ENCODE results near the gene YY1. TPM values are rescaled to one million over a fixed set of nuclear protein-coding genes. Genes with fewer than 3 reads are reported as not detected.

The YY1 gene
- total and polyA plus RNA-seq, 7 donors = 26.7 to 61.5 (median 53.9) TPM

DNA sequence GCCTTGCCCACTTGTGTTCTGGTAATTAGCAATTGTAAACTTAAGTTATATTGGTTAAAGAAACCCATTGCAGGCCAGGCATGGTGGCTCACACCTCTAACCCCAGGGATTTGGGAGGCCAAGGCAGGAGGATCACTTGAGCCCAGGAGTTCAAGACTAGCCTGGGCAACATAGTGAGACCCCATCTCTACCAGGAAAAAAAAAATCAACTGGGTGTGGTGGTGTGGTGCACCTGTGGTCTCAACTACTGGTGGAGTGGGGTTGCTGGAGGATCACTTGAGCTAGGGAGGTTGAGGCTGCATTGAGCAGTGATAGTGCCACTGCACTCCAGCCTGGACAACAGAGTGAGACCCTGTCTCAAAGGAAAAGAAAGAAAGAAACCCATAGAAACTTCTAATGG, 13.7 kb downstream of the YY1 start:
- H3K9me3 ChIP-seq = no peaks in the 10 kb centered on the region
- intact Hi-C loops (cut with DNase I) = no loop called here
- H3K27me3 ChIP-seq = no peaks in the 10 kb centered on the region
- DNase-seq = no peak
- H3K36me3 ChIP-seq = no peaks in the 10 kb centered on the region
- peaks cover 0 to 62% (median 47%) of the 10 kb centered on the region in 4 donors for H3K4me1 ChIP-seq
- H3K27ac ChIP-seq = no peak overlapping the region
- TF ChIP-seq POLR2A (IDR thresholded peaks at IDR 0.05) (no peak), POLR2AphosphoS5 (IDR thresholded peaks at IDR 0.05) (no peak), EP300 (IDR thresholded peaks at IDR 0.05) (no peak)
- TF ChIP-seq, protein P1, sequence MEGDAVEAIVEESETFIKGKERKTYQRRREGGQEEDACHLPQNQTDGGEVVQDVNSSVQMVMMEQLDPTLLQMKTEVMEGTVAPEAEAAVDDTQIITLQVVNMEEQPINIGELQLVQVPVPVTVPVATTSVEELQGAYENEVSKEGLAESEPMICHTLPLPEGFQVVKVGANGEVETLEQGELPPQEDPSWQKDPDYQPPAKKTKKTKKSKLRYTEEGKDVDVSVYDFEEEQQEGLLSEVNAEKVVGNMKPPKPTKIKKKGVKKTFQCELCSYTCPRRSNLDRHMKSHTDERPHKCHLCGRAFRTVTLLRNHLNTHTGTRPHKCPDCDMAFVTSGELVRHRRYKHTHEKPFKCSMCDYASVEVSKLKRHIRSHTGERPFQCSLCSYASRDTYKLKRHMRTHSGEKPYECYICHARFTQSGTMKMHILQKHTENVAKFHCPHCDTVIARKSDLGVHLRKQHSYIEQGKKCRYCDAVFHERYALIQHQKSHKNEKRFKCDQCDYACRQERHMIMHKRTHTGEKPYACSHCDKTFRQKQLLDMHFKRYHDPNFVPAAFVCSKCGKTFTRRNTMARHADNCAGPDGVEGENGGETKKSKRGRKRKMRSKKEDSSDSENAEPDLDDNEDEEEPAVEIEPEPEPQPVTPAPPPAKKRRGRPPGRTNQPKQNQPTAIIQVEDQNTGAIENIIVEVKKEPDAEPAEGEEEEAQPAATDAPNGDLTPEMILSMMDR (IDR thresholded peaks at IDR 0.05) = no peak
- H3K4me3 ChIP-seq = no peak overlapping the region

DNA sequence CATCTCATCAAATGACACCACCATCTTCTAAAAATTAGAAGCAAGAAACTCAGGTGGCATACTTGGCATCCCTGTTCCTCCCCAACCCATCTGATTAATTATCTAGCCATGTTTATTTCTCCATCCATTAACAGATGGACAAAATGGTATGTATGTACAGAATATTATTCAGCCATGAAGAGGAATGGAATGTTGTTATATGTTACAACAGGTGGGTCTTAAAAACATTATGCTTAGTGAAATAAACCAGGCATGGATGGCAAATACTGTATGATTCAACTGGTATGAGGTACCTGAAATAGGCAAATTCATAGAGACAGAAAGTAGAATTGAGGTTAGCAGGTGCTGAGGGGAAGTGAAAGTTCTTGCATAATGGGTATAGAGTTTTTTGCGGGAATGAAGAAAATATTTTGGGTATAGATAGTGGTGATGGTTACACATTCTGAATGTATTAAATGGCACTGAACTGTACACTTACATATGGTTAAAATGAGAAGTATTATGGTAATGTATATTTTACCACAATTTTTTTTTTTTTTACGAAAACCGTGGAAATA, 17.5 kb downstream of the YY1 start:
- intact Hi-C loops (cut with DNase I) = no loop called here
- no peak for DNase-seq
- WGBS, 2 donors = 83 to 94% methylated on average over 3 of the region's 3 CpGs
- H3K36me3 ChIP-seq = no peaks in the 10 kb centered on the region
- H3K4me3 ChIP-seq = no peak overlapping the region
- H3K9me3 ChIP-seq = no peaks in the 10 kb centered on the region
- no peak overlapping the region for H3K27ac ChIP-seq
- no peaks in the 10 kb centered on the region for H3K27me3 ChIP-seq
- peaks cover 0 to 51% (median 31%) of the 10 kb centered on the region in 4 donors for H3K4me1 ChIP-seq
- TF ChIP-seq, protein P1 (IDR thresholded peaks at IDR 0.05) = no peak
- no peak for TF ChIP-seq EP300 (IDR thresholded peaks at IDR 0.05)
- no peak for TF ChIP-seq POLR2A (IDR thresholded peaks at IDR 0.05)
- no peak for TF ChIP-seq POLR2AphosphoS5 (IDR thresholded peaks at IDR 0.05)

DNA sequence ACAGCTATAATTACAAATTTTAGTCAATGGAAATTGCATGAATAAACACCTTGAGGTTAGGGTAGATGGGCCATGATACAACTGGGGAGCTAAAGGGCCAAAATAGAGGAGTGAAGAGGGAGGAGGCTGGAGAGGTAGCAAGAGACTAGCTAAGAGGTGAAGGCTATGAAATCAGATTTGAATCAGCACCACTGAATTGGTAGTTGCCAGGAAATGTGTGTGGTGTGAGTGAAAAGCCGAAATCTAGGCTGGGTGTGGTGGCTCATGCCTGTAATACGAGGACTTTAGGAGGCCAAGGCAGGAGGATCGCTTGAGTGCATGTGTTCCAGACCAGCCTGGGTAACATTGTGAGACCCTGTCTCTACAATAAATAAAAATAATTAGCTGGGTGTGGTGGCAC, 22.7 kb downstream of the YY1 start:
- Histone ChIP-seq H3K27me3 (no peaks in the 10 kb centered on the region), H3K9me3 (no peaks in the 10 kb centered on the region), H3K27ac (no peak overlapping the region), H3K36me3 (peaks cover 0 to 44% (median 10%) of the 10 kb centered on the region in 4 donors), H3K4me3 (no peak overlapping the region), H3K4me1 (peaks cover 0 to 30% (median 17%) of the 10 kb centered on the region in 4 donors)
- DNase-seq = no peak
- TF ChIP-seq, protein P1 (IDR thresholded peaks at IDR 0.05) = no peak
- TF ChIP-seq EP300 (IDR thresholded peaks at IDR 0.05) (no peak), POLR2A (IDR thresholded peaks at IDR 0.05) (no peak)
- intact Hi-C loops (cut with DNase I) = no loop called here
- WGBS, 2 donors = 77 to 90% methylated on average over 3 of the region's 3 CpGs

DNA sequence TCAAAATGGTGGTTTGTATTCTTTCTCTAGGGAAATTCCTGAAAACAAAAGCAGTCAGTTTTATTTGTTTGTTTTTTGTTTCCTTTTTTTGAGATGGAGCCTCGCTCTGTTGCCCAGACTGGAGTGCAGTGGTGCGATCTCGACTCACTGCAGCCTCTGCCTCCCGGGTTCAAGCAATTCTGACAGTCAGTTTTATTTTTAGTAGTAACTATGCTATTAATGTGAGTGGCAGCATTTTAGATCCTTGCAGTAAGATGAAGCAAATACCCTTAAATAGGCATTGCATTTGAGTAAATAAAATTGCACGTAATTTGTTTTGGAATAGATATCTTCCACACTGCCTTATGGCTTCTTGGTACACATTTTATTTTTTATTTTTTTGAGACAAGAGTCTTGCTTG, 23.6 kb downstream of the YY1 start:
- no peak for DNase-seq
- Histone ChIP-seq H3K27me3 (no peaks in the 10 kb centered on the region), H3K4me3 (no peak overlapping the region), H3K36me3 (peaks cover 0 to 49% (median 10%) of the 10 kb centered on the region in 4 donors), H3K4me1 (peaks cover 0 to 37% (median 20%) of the 10 kb centered on the region in 4 donors), H3K9me3 (no peaks in the 10 kb centered on the region), H3K27ac (no peak overlapping the region)
- TF ChIP-seq, protein P1 (IDR thresholded peaks at IDR 0.05) = no peak
- no peak for TF ChIP-seq POLR2AphosphoS5 (IDR thresholded peaks at IDR 0.05)
- no peak for TF ChIP-seq POLR2A (IDR thresholded peaks at IDR 0.05)
- TF ChIP-seq EP300 (IDR thresholded peaks at IDR 0.05) = no peak
- intact Hi-C loops (cut with DNase I) = no loop called here
- WGBS, 2 donors = 61 to 77% methylated on average over 5 of the region's 5 CpGs

DNA sequence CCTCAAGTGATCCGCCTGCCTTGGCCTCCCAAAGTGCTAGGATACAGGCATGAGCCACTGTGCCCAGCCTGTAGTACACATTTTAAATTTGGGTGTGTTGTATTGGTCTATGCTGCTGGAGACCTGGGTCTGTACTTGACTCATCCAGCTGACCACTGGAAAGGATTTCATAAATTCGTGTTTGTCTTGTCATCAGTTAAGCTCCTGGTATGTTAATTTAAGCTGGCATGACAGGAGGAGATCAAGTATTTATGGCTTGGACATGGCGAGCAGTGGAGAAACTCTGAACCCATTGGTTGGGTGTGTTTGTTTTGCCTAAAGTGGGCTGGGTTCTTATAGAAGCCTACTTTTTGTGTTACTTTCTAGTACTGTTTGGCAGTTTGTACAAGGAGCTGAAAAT, 24.2 kb downstream of the YY1 start:
- Histone ChIP-seq H3K27me3 (no peaks in the 10 kb centered on the region), H3K36me3 (peaks cover 0 to 49% (median 10%) of the 10 kb centered on the region in 4 donors), H3K9me3 (no peaks in the 10 kb centered on the region), H3K27ac (no peak overlapping the region), H3K4me3 (no peak overlapping the region), H3K4me1 (peaks cover 0 to 41% (median 20%) of the 10 kb centered on the region in 4 donors)
- WGBS, 2 donors = 60 to 73% methylated on average over 3 of the region's 3 CpGs
- DNase-seq = no peak
- no peak for TF ChIP-seq EP300 (IDR thresholded peaks at IDR 0.05)
- intact Hi-C loops (cut with DNase I) = no loop called here

All from sigmoid colon (tissue), 7 donors.